ENCODE data around the gene RHBDD3. TPM values are rescaled to one million over a fixed set of nuclear protein-coding genes. Genes with fewer than 3 reads are reported as not detected.

The RHBDD3 gene
- total RNA-seq, 1 experiment from 2014 or later, result 51.5 TPM

GRCh38 chr22:29260031-29260560 lies 7.7 kb downstream of the RHBDD3 start:
- H3K4me1 Mint-ChIP-seq (ENCODE audit: low read depth, unreplicated experiment), result no peaks in the 10 kb centered on the region
- no peak overlapping the region for H3K27ac Mint-ChIP-seq (ENCODE audit: unreplicated experiment)
- DNase-seq, result no peak
- BruUV-seq (replicated peaks), result no TSS peak
- no peaks in the 10 kb centered on the region for H3K9me3 Mint-ChIP-seq (ENCODE audit: low read depth, unreplicated experiment)
- intact Hi-C loops (cut with micrococcal nuclease; ENCODE audit: unreplicated experiment), result no loop called here
- no peak overlapping the region for H3K4me3 Mint-ChIP-seq (ENCODE audit: low read depth, unreplicated experiment)
- no peak for TF ChIP-seq CTCF (IDR thresholded peaks at IDR 0.05; ENCODE audit: unreplicated experiment)
- CTCF ChIA-PET, result no interaction called here
- peaks cover 24% of the 10 kb centered on the region for H3K36me3 Mint-ChIP-seq (ENCODE audit: insufficient read depth, unreplicated experiment)
- no peaks in the 10 kb centered on the region for H3K27me3 Mint-ChIP-seq (ENCODE audit: unreplicated experiment)

GRCh38 chr22:29259253-29259899 lies 8.4 kb downstream of the RHBDD3 start:
- Mint-ChIP-seq H3K27me3 (ENCODE audit: unreplicated experiment) (peaks cover 7% of the 10 kb centered on the region), H3K4me1 (ENCODE audit: low read depth, unreplicated experiment) (no peaks in the 10 kb centered on the region), H3K4me3 (ENCODE audit: low read depth, unreplicated experiment) (no peak overlapping the region), H3K36me3 (ENCODE audit: insufficient read depth, unreplicated experiment) (peaks cover 19% of the 10 kb centered on the region), H3K27ac (ENCODE audit: unreplicated experiment) (no peak overlapping the region), H3K9me3 (ENCODE audit: low read depth, unreplicated experiment) (no peaks in the 10 kb centered on the region)
- intact Hi-C loops (cut with micrococcal nuclease; ENCODE audit: unreplicated experiment), result no loop called here
- CTCF ChIA-PET, result no interaction called here
- TF ChIP-seq CTCF (IDR thresholded peaks at IDR 0.05; ENCODE audit: unreplicated experiment), result no peak
- DNase-seq, result no peak
- no TSS peak for BruUV-seq (replicated peaks)

DNA sequence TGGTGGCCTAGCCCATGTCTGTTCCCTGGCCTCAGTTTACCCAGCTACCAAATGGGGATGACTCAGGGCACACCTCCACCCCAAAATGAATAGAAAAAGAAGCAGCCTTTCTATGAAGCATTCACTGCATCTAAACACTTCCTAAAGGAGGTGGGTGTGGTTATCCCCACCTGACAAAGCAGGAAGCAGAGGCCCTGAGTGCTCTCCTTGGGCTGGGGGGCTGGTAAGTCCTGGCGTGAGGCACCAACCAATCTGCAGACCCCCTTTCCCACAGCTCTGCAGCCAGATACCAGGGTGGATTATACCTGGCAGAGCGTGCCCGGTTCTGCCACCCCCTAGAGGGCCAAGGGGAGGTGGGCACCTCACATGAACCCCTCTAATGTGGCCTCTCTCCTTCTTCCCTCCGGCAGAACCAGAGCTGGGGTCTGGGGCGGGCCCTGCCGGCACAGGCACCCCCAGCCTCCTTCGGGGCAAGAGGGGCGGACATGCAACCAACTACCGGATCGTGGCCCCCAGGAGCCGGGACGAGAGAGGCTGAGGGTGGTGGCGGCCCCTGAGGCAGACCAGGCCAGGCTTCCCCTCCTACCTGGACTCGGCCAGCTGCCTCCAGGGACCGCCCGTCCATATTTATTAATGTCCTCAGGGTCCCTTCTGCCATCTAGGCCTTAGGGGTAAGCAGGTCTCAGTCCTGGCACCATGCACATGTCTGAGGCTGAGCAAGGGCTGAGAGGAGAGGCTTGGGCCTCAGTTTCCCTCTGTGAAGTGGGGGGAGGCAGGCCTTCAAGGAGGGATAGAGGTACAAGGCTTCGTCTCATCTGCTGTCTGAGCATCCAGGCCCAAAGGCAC lies 9.2 kb downstream of the RHBDD3 start:
- intact Hi-C loops (cut with micrococcal nuclease; ENCODE audit: unreplicated experiment), result no loop called here
- no TSS peak for BruUV-seq (replicated peaks)
- H3K4me3 Mint-ChIP-seq (ENCODE audit: low read depth, unreplicated experiment), result no peak overlapping the region
- H3K4me1 Mint-ChIP-seq (ENCODE audit: low read depth, unreplicated experiment), result no peaks in the 10 kb centered on the region
- no peak overlapping the region for H3K27ac Mint-ChIP-seq (ENCODE audit: unreplicated experiment)
- CTCF ChIA-PET, result no interaction called here
- no peaks in the 10 kb centered on the region for H3K9me3 Mint-ChIP-seq (ENCODE audit: low read depth, unreplicated experiment)
- H3K27me3 Mint-ChIP-seq (ENCODE audit: unreplicated experiment), result peaks cover 13% of the 10 kb centered on the region
- no peak for TF ChIP-seq CTCF (IDR thresholded peaks at IDR 0.05; ENCODE audit: unreplicated experiment)
- no peak for DNase-seq
- peaks cover 19% of the 10 kb centered on the region for H3K36me3 Mint-ChIP-seq (ENCODE audit: insufficient read depth, unreplicated experiment)

- CTCF ChIA-PET, result no interaction called here
These were observed 10.0 kb downstream of the RHBDD3 start for GRCh38 chr22:29257751-29258181.

More at GRCh38 chr22:29257751-29258181, 10.0 kb downstream of the RHBDD3 start:
- no peak for TF ChIP-seq CTCF (IDR thresholded peaks at IDR 0.05; ENCODE audit: unreplicated experiment)
- Mint-ChIP-seq H3K4me1 (ENCODE audit: low read depth, unreplicated experiment) (no peaks in the 10 kb centered on the region), H3K27ac (ENCODE audit: unreplicated experiment) (no peak overlapping the region), H3K27me3 (ENCODE audit: unreplicated experiment) (peaks cover 16% of the 10 kb centered on the region), H3K4me3 (ENCODE audit: low read depth, unreplicated experiment) (no peak overlapping the region), H3K36me3 (ENCODE audit: insufficient read depth, unreplicated experiment) (peaks cover 19% of the 10 kb centered on the region), H3K9me3 (ENCODE audit: low read depth, unreplicated experiment) (no peaks in the 10 kb centered on the region)
- intact Hi-C loops (cut with micrococcal nuclease; ENCODE audit: unreplicated experiment), result no loop called here
- BruUV-seq (replicated peaks), result no TSS peak
- no peak for DNase-seq
